Measurements from ENCODE around the gene THAP11.

THAP11 gene

GRCh38 chr16:67811899-67812298 lies 30.2 kb upstream of the THAP11 start:
- Histone ChIP-seq H3K4me2 (ENCODE audit: low read depth, low read length) (no peak overlapping the region), H3K79me2 (ENCODE audit: low read length) (no peaks in the 10 kb centered on the region), H3K9me2 (replicated peaks; ENCODE audit: insufficient read depth, low read length) (no peaks in the 10 kb centered on the region), H3K27ac (ENCODE audit: low read length) (no peak overlapping the region), H3K4me3 (ENCODE audit: low read length) (no peak overlapping the region), H3K36me3 (replicated peaks; ENCODE audit: insufficient read depth, low read length) (no peaks in the 10 kb centered on the region), H3K9ac (ENCODE audit: low read length) (no peak overlapping the region), H4K20me1 (ENCODE audit: insufficient read depth, low read length) (no peaks in the 10 kb centered on the region), H3K4me1 (ENCODE audit: low read length) (no peaks in the 10 kb centered on the region), H3K9me3 (replicated peaks; ENCODE audit: insufficient read depth, low read length) (no peaks in the 10 kb centered on the region), H3K27me3 (replicated peaks; ENCODE audit: insufficient read depth, low read length) (no peaks in the 10 kb centered on the region), H3F3A (ENCODE audit: insufficient read depth, low read length) (no peaks in the 10 kb centered on the region), H2AFZ (ENCODE audit: low read length) (no peak overlapping the region)
- DNase-seq = no peak
- no peak for TF ChIP-seq EZH2 (optimal IDR thresholded peaks at IDR 0.05; ENCODE audit: low read depth, low read length)
- TF ChIP-seq EZH2phosphoT487 (IDR thresholded peaks at IDR 0.05; ENCODE audit: low read length) = no peak
- TF ChIP-seq CTCF (IDR thresholded peaks at IDR 0.05; ENCODE audit: low read length) = no peak

GRCh38 chr16:67814567-67814966 lies 27.6 kb upstream of the THAP11 start:
- no peak overlapping the region for H3K27ac ChIP-seq (ENCODE audit: low read length)

GRCh38 chr16:67820608-67821259 lies 21.4 kb upstream of the THAP11 start:
- Histone ChIP-seq H3F3A (ENCODE audit: insufficient read depth, low read length) (no peaks in the 10 kb centered on the region), H3K9ac (ENCODE audit: low read length) (no peak overlapping the region), H3K9me3 (replicated peaks; ENCODE audit: insufficient read depth, low read length) (no peaks in the 10 kb centered on the region), H2AFZ (ENCODE audit: low read length) (no peak overlapping the region), H3K36me3 (replicated peaks; ENCODE audit: insufficient read depth, low read length) (no peaks in the 10 kb centered on the region), H3K4me3 (ENCODE audit: low read length) (no peak overlapping the region), H3K4me2 (ENCODE audit: low read depth, low read length) (no peak overlapping the region), H3K9me2 (replicated peaks; ENCODE audit: insufficient read depth, low read length) (no peaks in the 10 kb centered on the region), H4K20me1 (ENCODE audit: insufficient read depth, low read length) (no peaks in the 10 kb centered on the region), H3K4me1 (ENCODE audit: low read length) (no peaks in the 10 kb centered on the region), H3K79me2 (ENCODE audit: low read length) (no peaks in the 10 kb centered on the region), H3K27me3 (replicated peaks; ENCODE audit: insufficient read depth, low read length) (no peaks in the 10 kb centered on the region), H3K27ac (ENCODE audit: low read length) (no peak overlapping the region)
- no peak for DNase-seq
- TF ChIP-seq EZH2 (optimal IDR thresholded peaks at IDR 0.05; ENCODE audit: low read depth, low read length) = no peak
- TF ChIP-seq CTCF (IDR thresholded peaks at IDR 0.05; ENCODE audit: low read length) = no peak
- no peak for TF ChIP-seq EZH2phosphoT487 (IDR thresholded peaks at IDR 0.05; ENCODE audit: low read length)

More at GRCh38 chr16:67814567-67814966, 27.6 kb upstream of the THAP11 start:
- Histone ChIP-seq H4K20me1 (ENCODE audit: insufficient read depth, low read length) (no peaks in the 10 kb centered on the region), H3K36me3 (replicated peaks; ENCODE audit: insufficient read depth, low read length) (no peaks in the 10 kb centered on the region), H3K4me1 (ENCODE audit: low read length) (no peaks in the 10 kb centered on the region), H3K27me3 (replicated peaks; ENCODE audit: insufficient read depth, low read length) (no peaks in the 10 kb centered on the region), H3K9me3 (replicated peaks; ENCODE audit: insufficient read depth, low read length) (no peaks in the 10 kb centered on the region), H2AFZ (ENCODE audit: low read length) (no peak overlapping the region), H3K9me2 (replicated peaks; ENCODE audit: insufficient read depth, low read length) (no peaks in the 10 kb centered on the region), H3K4me2 (ENCODE audit: low read depth, low read length) (no peak overlapping the region), H3F3A (ENCODE audit: insufficient read depth, low read length) (no peaks in the 10 kb centered on the region), H3K9ac (ENCODE audit: low read length) (no peak overlapping the region), H3K79me2 (ENCODE audit: low read length) (no peaks in the 10 kb centered on the region), H3K4me3 (ENCODE audit: low read length) (no peak overlapping the region)
- DNase-seq = no peak
- TF ChIP-seq EZH2phosphoT487 (IDR thresholded peaks at IDR 0.05; ENCODE audit: low read length) (no peak), CTCF (IDR thresholded peaks at IDR 0.05; ENCODE audit: low read length) (no peak), EZH2 (optimal IDR thresholded peaks at IDR 0.05; ENCODE audit: low read depth, low read length) (no peak)

Measured in MM.1S (cell line).